GM18505 (cell line): ENCODE measurements around the gene ZBTB16.

Experiments
- ATAC-seq: cut with Tn5 transposase; IDR thresholded peaks from one replicate; pipeline ENCODE4 v1.9.1; 2021; ENCODE audit not compliant: unreplicated experiment
- POLR2A ChIP-seq: IDR thresholded peaks from 4 replicates; pipeline ENCODE4 v1.6.1; 2011; ENCODE audit warnings: borderline replicate concordance; ENCODE audit not compliant: insufficient read depth, insufficient read length; ENCODE audit errors: extremely low read depth

Gene ZBTB16

DNA sequence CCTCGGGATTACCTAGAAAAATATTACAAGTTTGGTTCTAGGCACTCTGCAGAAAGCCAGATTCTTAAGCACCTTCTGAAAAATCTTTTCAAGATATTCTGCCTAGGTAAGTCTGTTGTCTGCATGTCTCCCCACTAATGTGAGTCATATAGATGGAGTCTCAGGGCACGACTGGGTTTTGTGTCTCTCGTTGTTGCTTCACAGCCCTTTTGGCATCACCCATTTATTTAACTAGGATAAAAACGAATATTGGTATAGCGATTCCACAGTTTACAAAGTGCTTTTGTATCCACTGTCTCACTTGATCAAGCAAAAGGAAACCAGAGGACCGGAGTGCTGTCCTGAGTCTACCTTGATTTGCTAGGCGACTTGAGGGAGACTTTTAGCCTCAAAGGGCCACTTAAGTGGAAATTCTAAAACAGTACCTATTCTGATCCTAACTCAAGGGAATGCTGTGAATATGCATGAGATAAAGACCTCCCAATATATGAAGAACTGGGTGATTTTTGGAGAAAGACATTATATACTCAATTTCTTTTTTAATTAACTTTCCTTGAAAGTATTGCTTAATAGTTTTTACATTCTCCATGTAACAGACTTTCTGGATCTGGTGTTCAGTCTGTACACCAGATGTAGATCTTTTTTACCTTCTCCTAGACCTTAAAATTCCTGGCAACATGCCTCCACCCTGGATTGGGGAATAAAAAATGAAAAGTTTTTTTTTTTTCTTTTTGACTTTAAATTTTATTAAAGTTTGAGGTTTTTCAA, 237.3 kb downstream of the ZBTB16 start:
- no peak for TF ChIP-seq POLR2A

DNA sequence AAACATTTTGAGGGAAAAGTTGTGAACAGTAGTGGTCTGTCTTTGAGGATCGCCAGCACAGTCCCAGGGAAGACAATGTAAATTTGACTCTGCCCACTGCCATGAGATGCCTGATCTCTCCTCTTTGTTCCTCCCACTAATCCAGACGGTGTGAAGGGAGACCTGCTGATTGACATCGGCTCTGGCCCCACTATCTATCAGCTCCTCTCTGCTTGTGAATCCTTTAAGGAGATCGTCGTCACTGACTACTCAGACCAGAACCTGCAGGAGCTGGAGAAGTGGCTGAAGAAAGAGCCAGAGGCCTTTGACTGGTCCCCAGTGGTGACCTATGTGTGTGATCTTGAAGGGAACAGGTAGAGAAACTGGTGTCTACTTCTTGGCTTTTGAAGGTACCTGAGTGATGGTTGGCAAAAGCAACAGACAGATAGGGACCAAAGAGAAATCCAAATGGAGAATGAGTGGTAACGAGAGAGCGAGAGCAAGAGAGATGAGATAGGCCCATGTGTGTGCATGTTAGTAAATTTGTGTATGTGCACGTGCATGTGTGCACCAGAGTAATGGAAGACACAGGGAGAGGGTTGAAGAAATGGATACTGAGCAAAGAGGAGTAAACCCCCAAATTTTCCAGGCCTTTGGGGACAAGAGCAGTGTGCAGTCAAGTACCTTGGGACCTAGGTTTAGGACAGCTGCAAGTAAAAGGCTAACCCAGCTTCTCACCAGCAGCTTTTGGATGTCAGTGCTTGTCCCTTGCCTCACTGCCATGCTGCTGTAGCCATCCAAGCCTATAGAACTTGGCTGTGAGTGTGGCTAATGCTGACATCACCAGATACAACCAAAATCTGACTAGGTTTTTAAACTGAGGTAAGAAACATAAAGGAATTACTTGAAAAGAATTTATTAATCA, 238.5 kb downstream of the ZBTB16 start:
- ATAC-seq, result no peak

More for the DNA sequence above, 237.3 kb downstream of the ZBTB16 start:
- no peak for ATAC-seq

DNA sequence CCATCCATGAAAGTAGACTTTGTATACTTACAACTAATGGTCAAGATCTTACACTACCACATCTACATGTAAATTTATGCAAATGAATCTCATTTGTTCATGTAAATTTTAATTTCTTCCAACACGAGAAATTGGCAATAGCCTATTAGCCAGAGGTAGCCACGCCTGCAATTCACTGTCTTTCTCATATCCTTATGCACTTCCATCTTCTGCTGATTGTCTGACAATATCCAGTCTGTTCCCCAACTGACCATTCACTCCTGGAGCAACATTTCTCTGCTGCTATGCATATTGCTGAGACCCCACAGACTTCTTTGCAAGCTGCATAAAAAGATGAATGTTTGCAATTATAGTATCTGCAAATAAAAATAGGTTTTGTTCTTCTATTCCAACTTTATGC, 239.2 kb downstream of the ZBTB16 start:
- ATAC-seq, result no peak
- no peak for TF ChIP-seq POLR2A

More for the DNA sequence above, 238.5 kb downstream of the ZBTB16 start:
- no peak for TF ChIP-seq POLR2A
